GM13976 (cell line): ENCODE measurements around the gene FOXP3.

Experiments used
- DNase-seq: peaks from one replicate; pipeline ENCODE4 v3.0.0; 2012; ENCODE audit warnings: low spot score
- CTCF ChIP-seq: IDR thresholded peaks from 2 replicates; pipeline ENCODE4 v1.5.1; 2012; ENCODE audit warnings: borderline replicate concordance, mild to moderate bottlenecking; ENCODE audit not compliant: insufficient read depth; ENCODE audit errors: extremely low read depth, missing control alignments, control extremely low read depth
- in situ Hi-C: fragments of 300-500 bp; cut with MboI; formaldehyde crosslinking; loops from one replicate; pipeline ENCODE4 v1.12.0; 2022; ENCODE audit warnings: low sequenced_read_pairs, mixed read lengths, inconsistent platforms; ENCODE audit not compliant: unreplicated experiment

FOXP3 gene

DNA sequence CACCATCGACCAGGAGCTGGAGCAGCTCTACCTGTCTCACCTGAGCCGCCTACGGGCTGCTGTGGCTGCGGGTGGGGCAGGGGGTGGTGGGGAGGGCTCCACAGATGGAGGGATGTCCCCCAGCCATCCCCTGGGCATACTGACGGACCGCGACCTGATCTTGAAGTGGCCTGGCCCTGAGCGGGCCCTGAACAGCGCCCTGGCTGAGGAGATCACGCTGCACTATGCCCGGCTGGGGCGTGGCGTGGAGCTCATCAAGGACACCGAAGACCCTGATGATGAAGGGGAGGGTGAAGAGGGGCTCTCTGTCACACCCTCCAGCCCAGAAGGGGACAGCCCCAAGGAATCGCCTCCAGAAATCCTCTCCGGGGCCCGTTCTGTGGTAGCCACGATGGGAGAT lies 21.6 kb upstream of the FOXP3 start:
- no peak for TF ChIP-seq CTCF
- no peak for DNase-seq
- in situ Hi-C loops = no loop called here

GRCh38 chrX:49284212-49284611 lies 19.7 kb upstream of the FOXP3 start:
- DNase-seq = no peak
- in situ Hi-C loops = no loop called here
- TF ChIP-seq CTCF = no peak

GRCh38 chrX:49282647-49283011 lies 18.1 kb upstream of the FOXP3 start:
- no peak for DNase-seq
- in situ Hi-C loops = no loop called here

GRCh38 chrX:49278081-49278480 lies 13.6 kb upstream of the FOXP3 start:
- in situ Hi-C loops = no loop called here
- TF ChIP-seq CTCF = no peak
- DNase-seq = no peak

More at GRCh38 chrX:49282647-49283011, 18.1 kb upstream of the FOXP3 start:
- TF ChIP-seq CTCF = no peak

DNA sequence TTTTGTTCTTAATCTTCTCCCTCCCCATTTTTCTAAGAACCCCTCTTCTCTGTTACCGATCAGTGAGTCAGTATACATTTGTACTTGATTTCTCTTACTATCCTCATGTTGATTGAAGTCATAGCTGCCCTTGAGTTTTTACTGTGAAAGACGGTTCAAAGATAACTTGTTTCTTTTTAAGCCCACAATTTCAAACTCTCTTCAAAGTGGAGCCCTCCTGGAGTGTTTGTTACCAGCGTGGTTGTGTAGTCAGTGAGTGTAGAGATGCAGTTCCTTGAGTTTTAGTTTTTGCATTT lies 13.0 kb upstream of the FOXP3 start:
- DNase-seq = no peak
- TF ChIP-seq CTCF = no peak
- in situ Hi-C loops = no loop called here

DNA sequence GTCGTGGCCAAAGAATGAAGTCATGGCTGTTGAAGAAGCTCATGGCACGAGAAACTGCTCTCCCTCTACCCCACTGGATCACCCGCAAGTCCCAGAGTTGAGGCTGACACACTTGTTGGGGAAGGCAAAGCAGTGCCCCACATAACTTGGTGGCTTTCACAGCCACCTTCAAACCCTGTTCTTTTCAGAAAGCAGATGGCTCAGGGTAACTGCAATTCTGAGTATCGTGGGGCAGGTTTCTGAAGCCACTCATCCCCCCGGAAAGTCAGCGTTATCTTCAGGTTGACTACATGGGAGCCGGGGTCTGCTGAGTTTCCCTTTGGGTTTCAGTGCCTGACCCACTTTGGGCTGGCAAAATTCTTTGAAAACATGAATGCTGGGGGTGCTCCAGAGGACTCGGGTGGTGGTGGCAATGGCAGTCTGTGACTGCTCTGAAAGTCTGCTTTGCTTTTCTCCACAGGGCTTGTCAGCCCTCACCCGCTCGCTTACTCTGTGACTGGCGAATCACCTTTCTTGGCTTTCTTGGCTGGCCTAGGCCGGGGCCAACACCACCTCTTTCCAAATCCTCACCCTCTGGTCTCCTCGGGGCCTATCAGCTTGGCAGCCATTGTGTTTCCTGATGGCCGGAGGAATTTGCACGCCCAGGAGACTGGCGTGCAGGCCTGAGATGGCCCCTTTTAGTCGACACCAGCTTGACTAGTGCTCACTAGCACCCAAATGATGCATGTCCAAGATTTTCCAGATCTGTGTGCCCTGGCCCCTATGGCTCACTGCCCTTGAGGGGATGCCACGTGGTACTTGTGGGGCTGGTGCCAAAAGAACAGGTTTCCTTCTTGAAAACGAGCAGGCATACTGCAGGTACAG lies 12.4 kb upstream of the FOXP3 start:
- no peak for TF ChIP-seq CTCF
- in situ Hi-C loops = no loop called here
- no peak for DNase-seq
